AG10803 (cell line): ENCODE results near the gene PGM2L1.

Experiments used
- DNase-seq: peaks from one replicate; pipeline ENCODE4 v3.0.0; 2010; ENCODE audit warnings: low read depth
- H3K4me3 ChIP-seq: 2 replicates; pipeline ENCODE4 v1.5.1; 2011; ENCODE audit warnings: mild to moderate bottlenecking, low read length, control low read depth
- TF ChIP-seq, protein P1 (sequence below): conservative IDR thresholded peaks from 2 replicates; pipeline ENCODE4 v1.5.1; 2011; ENCODE audit warnings: mild to moderate bottlenecking, low read length, control low read depth, inconsistent platforms

Gene PGM2L1

DNA sequence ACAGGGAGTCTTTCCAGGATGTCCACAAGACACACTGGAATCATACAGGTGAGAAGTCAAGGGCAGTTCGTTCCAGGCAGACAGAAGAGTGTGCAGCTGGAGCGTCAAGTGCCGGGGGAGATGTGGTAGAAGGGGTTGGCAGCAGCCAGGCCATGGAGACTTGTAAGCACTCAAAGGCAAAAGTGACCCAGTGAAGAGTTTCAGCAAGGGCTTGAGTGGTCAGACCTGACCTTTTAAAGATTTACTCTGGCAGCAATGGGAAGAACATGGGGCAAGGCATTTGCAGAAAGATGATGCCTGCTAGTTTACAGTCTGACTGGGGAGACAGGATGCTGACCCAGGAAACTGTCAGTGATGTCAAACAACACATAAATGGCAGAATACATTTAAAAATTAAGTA lies 115.8 kb downstream of the PGM2L1 start:
- TF ChIP-seq, protein P1, sequence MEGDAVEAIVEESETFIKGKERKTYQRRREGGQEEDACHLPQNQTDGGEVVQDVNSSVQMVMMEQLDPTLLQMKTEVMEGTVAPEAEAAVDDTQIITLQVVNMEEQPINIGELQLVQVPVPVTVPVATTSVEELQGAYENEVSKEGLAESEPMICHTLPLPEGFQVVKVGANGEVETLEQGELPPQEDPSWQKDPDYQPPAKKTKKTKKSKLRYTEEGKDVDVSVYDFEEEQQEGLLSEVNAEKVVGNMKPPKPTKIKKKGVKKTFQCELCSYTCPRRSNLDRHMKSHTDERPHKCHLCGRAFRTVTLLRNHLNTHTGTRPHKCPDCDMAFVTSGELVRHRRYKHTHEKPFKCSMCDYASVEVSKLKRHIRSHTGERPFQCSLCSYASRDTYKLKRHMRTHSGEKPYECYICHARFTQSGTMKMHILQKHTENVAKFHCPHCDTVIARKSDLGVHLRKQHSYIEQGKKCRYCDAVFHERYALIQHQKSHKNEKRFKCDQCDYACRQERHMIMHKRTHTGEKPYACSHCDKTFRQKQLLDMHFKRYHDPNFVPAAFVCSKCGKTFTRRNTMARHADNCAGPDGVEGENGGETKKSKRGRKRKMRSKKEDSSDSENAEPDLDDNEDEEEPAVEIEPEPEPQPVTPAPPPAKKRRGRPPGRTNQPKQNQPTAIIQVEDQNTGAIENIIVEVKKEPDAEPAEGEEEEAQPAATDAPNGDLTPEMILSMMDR: no peak

DNA sequence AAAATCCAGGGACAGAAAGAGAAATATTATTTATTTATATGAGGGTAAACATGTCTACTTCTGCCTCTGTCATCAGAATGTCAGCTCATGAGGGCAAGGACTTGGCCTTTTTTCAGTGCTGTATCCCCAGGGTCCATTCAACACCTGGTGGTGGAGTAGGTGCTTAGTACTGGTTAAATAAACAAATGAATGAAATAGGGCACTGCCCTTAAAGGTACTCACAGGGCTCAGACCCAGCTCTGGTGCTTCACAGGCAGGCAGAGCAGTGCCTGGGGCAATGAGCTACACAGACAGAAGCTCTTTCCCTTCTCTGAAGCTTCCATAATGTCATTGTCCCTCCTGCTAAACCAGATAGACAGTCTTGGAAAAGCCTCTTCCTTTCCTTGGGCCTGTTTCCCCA lies 117.7 kb downstream of the PGM2L1 start:
- DNase-seq: no peak
- no peak overlapping the region for H3K4me3 ChIP-seq
- TF ChIP-seq, protein P1: no peak

More for the DNA sequence above, 115.8 kb downstream of the PGM2L1 start:
- no peak overlapping the region for H3K4me3 ChIP-seq
- no peak for DNase-seq
